ENCODE results near the gene NXPH1.

NXPH1 gene

DNA sequence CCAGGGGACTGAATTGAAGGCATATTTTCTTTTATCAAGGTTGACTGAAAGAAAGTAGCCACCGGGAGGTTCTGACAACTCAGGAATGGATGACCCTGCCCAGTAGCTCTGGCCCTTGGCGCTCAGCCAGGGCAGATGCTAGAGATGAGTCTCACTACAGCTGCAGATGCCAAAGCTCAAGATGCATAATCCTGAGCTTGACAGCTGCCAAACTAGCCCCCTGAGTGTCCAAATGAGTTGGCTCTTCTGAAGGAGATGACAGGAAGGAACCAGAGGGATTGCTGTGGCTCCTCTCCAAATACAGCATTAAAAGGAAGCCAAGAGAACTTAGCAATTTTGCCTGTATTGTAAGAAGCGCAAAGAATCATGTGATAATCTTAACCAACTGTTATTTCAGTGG lies 78.4 kb downstream of the NXPH1 start:
- DNase-seq = no peak

DNA sequence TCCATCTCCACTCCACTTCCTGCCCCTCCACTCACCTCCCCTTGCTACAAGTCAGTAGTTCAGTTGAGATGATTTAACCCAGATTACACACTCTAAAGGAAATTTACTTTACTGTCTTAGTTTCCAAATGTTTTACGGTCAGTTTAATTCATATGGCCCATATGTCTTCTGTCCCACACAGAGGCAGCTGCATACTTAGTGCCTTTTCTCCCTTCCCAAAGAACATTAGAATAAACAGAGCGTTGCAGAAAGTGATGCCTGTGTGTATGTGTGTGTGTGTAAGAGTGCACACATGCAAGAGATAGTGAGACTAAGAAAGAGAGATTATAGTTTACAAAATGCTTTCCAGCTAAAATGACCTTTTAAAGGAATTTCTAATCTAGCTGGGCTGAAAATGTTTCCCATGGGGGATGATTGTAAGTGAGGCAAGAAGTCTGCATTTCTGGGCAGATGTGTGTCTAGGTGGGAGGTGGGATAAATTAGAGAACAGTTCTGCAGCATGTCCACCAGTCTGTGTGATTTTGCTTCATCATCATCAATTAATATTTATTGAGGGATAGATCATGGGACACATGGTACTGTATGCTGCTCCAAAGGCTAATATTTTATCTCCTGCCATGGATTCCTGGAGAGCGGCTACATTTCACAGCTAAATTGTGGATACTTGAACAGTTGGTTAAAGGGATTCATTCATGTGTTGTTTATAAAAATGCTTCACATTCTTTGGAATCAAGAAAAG lies 81.5 kb downstream of the NXPH1 start:
- DNase-seq = no peak

GRCh38 chr7:8515640-8516185 lies 82.3 kb downstream of the NXPH1 start:
- no peak for DNase-seq

DNA sequence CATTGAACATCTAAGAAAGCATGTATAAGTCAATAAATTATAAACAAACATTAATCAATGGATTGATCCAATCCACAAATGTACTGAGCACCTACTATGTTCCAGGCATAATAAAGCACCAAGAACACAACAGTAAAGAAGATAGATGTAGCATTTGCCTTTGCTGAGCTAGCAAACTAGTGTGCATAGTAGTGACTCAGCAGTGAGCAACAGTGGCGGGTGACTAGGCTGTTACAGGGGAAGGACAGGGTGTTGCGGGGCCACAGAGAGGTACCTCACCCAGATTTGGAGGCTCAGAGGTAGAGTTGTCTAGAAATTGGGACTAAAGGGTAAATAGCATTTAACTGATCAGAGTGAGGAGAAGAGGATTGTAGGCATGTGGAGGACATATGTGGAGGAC lies 83.6 kb downstream of the NXPH1 start:
- DNase-seq = no peak

DNA sequence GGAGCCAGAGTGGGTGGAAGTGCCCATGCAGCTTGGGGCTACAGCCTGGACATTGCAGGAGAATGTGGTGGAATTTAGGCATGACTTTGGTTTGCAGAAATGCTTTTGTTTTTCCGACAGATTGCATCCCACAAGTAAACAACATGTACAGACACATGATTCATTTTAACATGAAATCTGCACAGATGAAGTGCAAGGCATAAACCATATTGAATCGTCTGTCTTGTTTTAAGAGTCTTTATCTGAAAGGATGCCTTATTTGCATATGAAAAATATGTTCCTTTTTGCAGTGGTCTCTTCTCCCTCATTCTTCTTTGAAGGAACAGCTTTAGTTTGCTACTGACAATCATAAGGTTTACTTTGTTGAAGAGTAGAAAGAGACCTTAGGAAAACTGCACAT lies 94.9 kb downstream of the NXPH1 start:
- no peak for DNase-seq

DNA sequence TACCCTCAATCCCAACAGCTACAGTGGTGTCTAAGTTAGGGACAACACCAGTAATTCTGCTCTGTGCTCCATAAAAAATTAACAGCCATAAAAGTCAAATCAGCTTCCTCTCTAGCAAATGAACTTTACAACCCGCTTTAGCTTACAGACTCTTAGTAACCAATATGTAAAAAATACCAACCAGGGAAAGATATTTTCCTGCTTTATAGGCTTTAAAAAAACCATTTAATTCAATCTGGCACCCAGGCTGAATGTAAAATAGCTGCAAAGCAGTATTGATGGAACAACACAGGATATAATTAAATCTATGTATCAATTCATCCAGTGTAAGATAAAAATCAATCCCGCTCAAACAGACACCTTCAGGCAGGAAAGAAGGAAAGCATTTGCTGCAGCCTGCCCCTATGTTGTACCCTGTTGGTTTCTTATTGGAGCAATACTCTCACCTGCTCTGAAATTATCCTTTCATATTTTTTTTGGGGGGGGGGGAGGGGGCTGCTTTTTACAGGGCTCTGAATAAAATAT lies 98.6 kb downstream of the NXPH1 start:
- no peak for DNase-seq

DNA sequence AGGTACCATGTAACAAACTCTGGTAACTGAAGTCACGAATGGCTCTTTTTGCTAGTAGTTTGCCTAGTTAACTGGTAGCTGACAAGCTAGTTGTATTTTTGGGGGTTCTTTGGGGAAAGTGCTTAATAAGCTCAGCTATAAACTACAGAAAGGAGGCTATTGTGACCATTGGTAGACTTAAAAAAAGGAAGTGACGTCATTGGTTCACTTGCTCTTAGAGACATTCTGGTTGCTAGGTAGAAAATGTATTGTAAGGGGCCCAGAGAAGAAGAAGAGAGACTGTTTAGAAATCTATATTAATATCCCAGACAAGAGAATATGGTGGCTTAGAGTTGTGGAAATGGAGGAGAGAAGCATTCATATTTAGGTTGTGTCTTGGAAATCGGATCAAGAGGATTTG lies 103.0 kb downstream of the NXPH1 start:
- DNase-seq = no peak

DNA sequence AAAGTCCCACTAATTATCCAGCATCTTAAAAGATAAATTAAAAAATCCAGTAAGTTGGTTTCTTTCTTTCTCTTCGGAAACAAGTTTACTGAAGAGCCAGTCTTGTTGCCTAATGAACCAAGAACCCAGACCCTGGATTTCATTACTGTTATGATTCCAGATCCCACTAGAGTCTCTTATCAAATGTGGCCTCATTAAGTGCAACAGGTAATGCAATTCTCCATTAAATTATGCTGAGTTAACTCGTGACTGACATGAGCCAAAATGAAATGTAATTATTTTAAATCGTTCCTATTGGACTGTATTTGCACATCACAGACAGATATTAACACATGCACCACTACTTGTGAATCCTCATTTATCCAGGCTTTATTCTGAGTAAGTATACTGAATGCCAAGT lies 115.6 kb downstream of the NXPH1 start:
- no peak for DNase-seq

- no peak for DNase-seq
Measured at GRCh38 chr7:8560501-8560900, 127.1 kb downstream of the NXPH1 start.

- no peak for DNase-seq
Measured at GRCh38 chr7:8561449-8561848, 128.0 kb downstream of the NXPH1 start.

- no peak for DNase-seq
Measured at GRCh38 chr7:8564281-8564680, 130.9 kb downstream of the NXPH1 start.

DNA sequence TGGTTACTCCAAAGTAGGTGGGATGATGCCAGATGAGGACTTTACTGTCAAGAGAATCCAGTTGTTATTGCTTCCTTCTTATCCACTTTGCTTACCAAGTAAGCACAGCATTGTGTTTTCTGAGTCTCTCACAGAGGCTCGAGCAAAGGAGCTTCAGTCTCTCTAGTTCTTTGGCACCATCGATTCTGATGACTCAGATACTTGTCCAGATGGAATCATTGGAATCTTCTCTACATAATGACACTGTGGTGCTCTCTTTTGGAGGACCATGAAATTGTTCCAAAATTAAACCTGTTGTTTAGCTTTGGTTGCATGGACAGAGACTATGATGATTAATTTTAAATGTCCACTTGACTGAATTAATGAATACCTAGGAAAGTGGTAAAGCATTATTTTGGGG lies 132.6 kb downstream of the NXPH1 start:
- DNase-seq = no peak

DNA sequence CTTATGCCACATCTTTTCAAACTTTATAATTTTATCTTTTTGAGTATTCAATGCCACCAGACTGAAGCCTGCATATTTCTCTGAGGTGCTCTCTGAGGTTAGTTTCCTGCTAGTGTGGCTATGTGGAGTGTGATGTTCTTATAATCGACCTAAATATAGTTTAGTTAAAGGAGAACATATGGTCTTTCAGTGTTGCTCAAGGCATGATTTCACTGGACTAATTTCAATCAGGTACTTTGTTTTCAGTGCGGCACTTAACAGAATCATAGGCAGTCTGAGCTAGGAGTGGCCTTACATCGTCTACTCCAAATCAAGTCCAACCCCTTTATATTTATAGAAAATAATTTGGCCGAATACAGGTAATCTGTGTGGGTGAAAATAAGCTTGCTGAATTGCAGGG lies 134.2 kb downstream of the NXPH1 start:
- DNase-seq = no peak

- DNase-seq = no peak
Measured at GRCh38 chr7:8579661-8580194, 146.3 kb downstream of the NXPH1 start.

DNA sequence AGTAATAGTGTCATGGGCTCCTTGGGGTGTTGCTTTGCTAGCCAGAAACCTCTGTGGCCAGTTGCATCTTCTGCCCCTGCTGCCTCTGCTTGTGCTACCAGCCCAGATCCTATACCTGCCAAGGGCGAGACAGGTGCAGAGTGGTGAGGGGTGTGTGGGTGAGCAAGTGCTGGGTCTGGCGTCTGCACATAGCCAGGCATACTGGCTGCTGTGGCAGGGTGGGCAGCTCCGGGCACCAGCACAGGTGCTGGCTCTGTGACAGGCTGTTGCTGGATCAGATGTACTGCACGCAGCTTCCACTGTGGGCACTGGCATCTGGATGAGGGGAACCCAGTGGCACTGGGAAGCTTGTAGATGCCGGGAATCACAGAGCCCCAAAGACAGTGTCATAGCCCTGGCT lies 148.4 kb downstream of the NXPH1 start:
- no peak for DNase-seq

- no peak for DNase-seq
Measured at GRCh38 chr7:8582728-8583127, 149.3 kb downstream of the NXPH1 start.

DNA sequence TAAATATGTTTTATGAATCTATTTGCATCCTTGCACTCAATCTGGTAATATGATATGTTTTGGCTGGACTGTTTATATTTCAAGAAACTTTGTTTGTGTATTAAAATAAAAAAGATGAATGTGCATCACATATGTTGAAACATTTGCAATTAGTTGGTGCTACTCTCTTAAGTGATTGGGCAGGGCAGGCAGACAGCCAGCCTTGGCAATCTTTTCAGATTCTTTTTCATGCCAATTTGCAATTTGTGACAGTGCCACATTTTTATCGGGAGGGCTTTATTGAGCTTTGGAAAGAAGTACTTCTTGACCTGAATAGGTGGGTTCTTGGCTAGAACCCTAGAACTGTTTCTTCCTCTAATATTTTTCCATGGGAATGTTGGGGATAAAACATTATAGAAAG lies 152.2 kb downstream of the NXPH1 start:
- no peak for DNase-seq

GRCh38 chr7:8590225-8590624 lies 156.8 kb downstream of the NXPH1 start:
- DNase-seq = no peak

GRCh38 chr7:8590791-8591190 lies 157.4 kb downstream of the NXPH1 start:
- DNase-seq = no peak

DNA sequence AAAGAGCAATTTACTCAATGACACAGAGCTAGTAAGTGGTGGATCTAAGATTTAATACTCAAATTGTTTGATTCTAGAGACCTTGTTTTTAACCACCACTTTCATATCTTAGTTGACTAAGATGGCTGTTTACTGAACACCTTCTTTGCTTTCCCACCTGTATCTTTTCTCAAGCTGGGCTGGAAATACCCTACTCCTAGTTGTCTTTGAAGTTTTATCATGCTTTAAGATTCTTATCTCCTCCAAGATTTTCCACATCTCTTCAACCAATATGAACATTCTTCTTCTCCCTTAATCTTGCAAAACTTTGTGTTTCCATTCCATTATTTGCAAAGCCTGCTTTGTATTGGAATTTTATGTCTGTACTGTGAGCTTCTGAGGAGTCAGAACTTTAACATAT lies 157.9 kb downstream of the NXPH1 start:
- no peak for DNase-seq

DNA sequence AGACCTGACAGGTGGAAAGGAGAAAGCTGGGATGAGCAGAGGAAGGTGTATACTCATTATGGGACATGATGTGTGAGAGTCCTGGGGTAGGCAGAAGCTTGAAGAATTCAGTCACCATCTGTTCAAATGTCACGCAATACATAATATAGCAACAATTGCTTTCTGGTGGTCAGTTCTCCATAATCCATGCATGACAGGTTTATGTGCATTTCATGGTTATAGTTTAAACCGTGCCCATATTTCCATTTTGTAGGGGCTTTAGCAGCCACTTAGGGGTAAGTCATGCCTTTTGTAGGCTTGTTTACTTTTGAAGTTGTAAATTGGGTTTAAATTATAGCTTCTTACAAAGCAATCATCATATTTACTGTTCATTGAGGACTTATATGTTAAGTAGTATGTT lies 158.8 kb downstream of the NXPH1 start:
- DNase-seq = no peak

DNA sequence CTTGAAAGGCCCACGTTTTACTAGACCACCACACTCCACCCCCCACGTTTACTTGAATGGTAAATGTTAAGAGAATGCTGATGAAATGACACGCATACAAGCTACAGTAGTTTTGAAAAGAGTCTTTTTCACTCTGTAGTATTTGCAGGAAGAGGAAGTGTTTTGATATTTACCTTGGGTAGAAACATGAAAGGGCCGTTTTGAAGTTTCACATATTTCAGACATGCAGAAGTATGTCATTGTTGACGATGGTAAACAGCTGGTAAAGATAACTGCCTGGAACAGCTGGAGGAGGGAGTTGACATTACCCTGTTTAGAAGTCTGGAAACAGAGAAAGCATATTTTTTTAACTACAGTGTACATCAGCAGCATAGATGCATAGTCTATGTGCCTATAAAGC lies 160.7 kb downstream of the NXPH1 start:
- DNase-seq = no peak

DNA sequence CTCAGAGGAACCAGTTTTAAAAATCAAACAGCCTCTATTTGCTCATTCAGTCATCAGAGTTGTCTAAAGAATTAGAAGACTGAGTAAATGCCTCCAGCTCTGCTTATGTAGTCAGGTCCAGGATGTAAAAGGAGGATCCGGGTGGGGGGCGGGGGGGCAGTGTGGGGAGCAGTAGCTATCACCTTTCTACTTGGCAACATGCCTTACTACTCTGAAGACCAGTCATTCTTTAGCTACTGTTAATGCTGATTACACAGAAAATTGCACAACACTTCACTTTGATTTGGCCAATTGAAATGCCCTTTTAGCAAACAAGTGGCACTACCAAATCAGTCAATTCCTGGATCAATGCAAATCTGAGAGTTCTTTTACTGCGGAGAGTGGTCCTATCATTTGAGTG lies 164.2 kb downstream of the NXPH1 start:
- DNase-seq = no peak

DNA sequence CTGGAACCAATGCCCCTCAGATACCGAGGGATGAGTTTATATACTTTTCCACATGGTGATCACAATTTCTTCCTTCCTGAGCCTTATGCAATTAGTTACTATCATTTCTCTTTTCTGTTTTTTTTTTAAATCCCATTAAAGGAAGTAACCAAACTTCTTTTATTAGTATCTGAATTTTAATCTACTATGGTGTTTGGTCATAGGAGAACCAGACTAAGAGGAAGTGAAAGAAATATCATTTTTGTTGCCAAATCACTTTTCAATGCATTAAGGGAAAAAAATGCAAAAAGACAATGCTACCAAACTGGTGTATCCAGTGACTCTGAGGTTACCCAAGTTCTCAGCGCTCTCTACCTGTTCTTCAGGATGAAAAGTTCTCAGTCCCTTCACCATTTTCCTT lies 167.7 kb downstream of the NXPH1 start:
- no peak for DNase-seq

GRCh38 chr7:8605221-8605620 lies 171.8 kb downstream of the NXPH1 start:
- DNase-seq = no peak

Measured in activated gamma-delta T cell treated with Interleukin-2 at 50 U/mL for 16 hours (primary cell).